Hepatocyte (in vitro differentiated cells): ENCODE data around the gene UVSSA.
"Not testable (repeated sequence)": the region's sequence is repeated elsewhere in the genome, so short reads cannot be mapped to it uniquely, and the experiment has no call there.

Source experiments
- CTCF ChIP-seq: fragments of 200-600 bp; sonication (generic); IDR thresholded peaks from 2 replicates; pipeline ENCODE4 v1.5.1; 2016; ENCODE audit warnings: antibody characterized with exemption, mild to moderate bottlenecking; ENCODE audit not compliant: poor library complexity
- EZH2 ChIP-seq: fragments of 200-600 bp; sonication (generic); IDR thresholded peaks from 2 replicates; pipeline ENCODE4 v1.6.1; 2016; ENCODE audit warnings: antibody characterized with exemption, mild to moderate bottlenecking, borderline replicate concordance
- EZH2phosphoT487 ChIP-seq: fragments of 200-600 bp; sonication (generic); IDR thresholded peaks from one replicate; pipeline ENCODE4 v1.6.1; 2018; ENCODE audit warnings: antibody characterized with exemption, mild to moderate bottlenecking, low read depth, moderate library complexity; ENCODE audit not compliant: unreplicated experiment, severe bottlenecking

DNA sequence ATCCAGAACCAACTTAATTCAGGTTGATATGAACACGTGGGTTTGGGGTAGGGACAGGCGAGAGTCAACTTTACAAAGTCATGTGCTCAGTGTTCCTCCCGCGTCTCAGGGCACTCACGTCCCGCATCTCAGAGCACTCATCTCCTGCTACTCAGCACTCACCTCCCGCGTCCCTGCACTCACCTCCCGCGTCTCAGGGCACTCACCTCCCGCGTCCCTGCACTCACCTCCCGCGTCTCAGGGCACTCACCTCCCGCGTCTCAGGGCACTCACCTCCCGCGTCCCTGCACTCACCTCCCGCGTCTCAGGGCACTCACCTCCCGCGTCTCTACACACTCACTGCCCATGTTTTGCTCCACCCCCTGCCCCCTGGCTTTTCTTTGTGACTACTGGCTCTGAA is 25.6 kb downstream of the UVSSA start:
- TF ChIP-seq CTCF, EZH2phosphoT487, EZH2: not testable (repeated sequence)
